ENCODE data around the gene VPS45.

DNA sequence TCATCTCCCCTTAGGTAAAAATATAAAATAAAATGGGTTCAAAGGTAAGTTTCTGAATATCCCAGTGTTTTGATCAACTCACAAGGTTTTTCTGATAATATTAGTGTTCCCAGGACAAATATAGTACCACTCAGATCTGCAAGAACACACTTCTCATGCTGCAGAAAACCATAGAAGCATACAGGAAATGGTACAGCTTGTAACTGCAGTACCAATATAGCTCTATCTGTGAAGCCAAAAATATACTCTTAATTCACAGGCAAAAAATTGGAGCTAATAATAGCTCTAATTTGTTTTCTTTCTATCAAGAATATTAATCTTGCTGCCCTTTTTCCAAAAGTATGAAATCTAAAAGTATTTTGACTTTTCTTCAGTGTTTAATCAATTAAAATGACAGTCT is 13.2 kb downstream of the VPS45 start:
- TF ChIP-seq RCOR1 (IDR thresholded peaks at IDR 0.05; ENCODE audit: low read length) (no peak), CTCF (IDR thresholded peaks at IDR 0.05) (no peak), RAD21 (IDR thresholded peaks at IDR 0.05; ENCODE audit: low read length) (no peak), MXI1 (IDR thresholded peaks at IDR 0.05; ENCODE audit: low read depth, low read length) (no peak), EP300 (IDR thresholded peaks at IDR 0.05; ENCODE audit: borderline replicate concordance in 1 of 2, low read depth in 1 of 2, low read length in 1 of 2) (no peak), NRF1 (IDR thresholded peaks at IDR 0.05; ENCODE audit: low read depth, low read length) (no peak), YY1 (IDR thresholded peaks at IDR 0.05; ENCODE audit: low read depth) (no peak)
